Heart right ventricle (tissue), 16 donors: ENCODE results near the gene KLHL17. TPM values are rescaled to one million over a fixed set of nuclear protein-coding genes. Genes with fewer than 3 reads are reported as not detected.

Experiments
- ATAC-seq, 8 donors: fragments of 200-7000 bp; cut with Tn5 transposase; one replicate each; pipeline ENCODE4 v1.9.1; 2020; ENCODE audit warnings: mild to moderate bottlenecking in 8 of 8, moderate library complexity in 8 of 8, moderate number of reproducible peaks in 1 of 8
- DNase-seq, 2 donors: peaks; one replicate each; pipeline ENCODE4 v3.0.0-alpha.2; 2020
- H3K27ac ChIP-seq, 10 donors: fragments of 200-600 bp; sonication (generic) in 2 of 10; one replicate each; pipeline versions ENCODE4 v1.5.0 to v1.8.0; 2020 to 2022; ENCODE audit warnings: mild to moderate bottlenecking in 3 of 10
- H3K27me3 ChIP-seq, 7 donors: fragments of 200-600 bp; one replicate each; pipeline ENCODE4 v1.8.0; 2021 to 2022; ENCODE audit warnings: mild to moderate bottlenecking in 2 of 7
- H3K36me3 ChIP-seq, 9 donors: fragments of 200-600 bp; sonication (generic) in 1 of 9; one replicate each; pipeline versions ENCODE4 v1.5.0 to v1.8.0; 2020 to 2022; ENCODE audit warnings: mild to moderate bottlenecking in 2 of 9
- H3K4me1 ChIP-seq, 9 donors: fragments of 200-600 bp; sonication (generic) in 1 of 9; one replicate each; pipeline versions ENCODE4 v1.5.0 to v1.8.0; 2020 to 2022; ENCODE audit warnings: mild to moderate bottlenecking in 4 of 9
- H3K4me3 ChIP-seq, 10 donors: fragments of 200-600 bp; sonication (generic) in 2 of 10; one replicate each; pipeline versions ENCODE4 v1.5.0 to v1.8.0; 2020 to 2022; ENCODE audit warnings: mild to moderate bottlenecking in 7 of 10, moderate library complexity in 2 of 10
- H3K9me3 ChIP-seq, 11 donors: fragments of 200-600 bp in 10 of 11; sonication (generic) in 2 of 11; one replicate each; pipeline versions ENCODE4 v1.5.0 to v1.8.0; 2013 to 2022; ENCODE audit warnings: mild to moderate bottlenecking in 2 of 11, control low read depth in 1 of 11, moderate library complexity in 1 of 11
- WGBS, 2 donors: extraction: QIAGEN DNeasy Blood & Tissue Kit; methylation state at CpG; one replicate each; pipeline ENCODE4 v1.1.7; 2013; ENCODE audit warnings: inconsistent platforms in 1 of 2; 5-methylcytosine and 5-hydroxymethylcytosine counted together
- intact Hi-C, 10 donors: fragments of 100-400 bp; cut with DNase I; formaldehyde crosslinking; loops; one replicate each; pipeline versions ENCODE4 v1.11.1 to v1.14.2; 2022
- polyA plus RNA-seq, 2 donors: library from polyadenylated mRNA; stranded (reverse); fragments of 200-250 nt; gene quantifications; one replicate each; pipeline ENCODE4 v1.2.3, GENCODE V29; 2013
- total RNA-seq, 10 donors: library from RNA; stranded (reverse); fragmentation: NEBNext Ultra II Directional in 3 of 10; extraction: Animal tissue kit (Norgen Biotek cat#: 25700) in 3 of 10; gene quantifications; one replicate each; pipeline versions ENCODE4 v1.2.1 to v1.2.4, GENCODE V29; 2021 to 2023
- TF ChIP-seq, protein P1 (sequence below), 9 donors: fragments of 200-600 bp; sonication (generic) in 2 of 9; IDR thresholded peaks; one replicate each; pipeline versions ENCODE4 v1.5.0 to v1.8.0; 2021 to 2022; ENCODE audit warnings: antibody characterized with exemption in 9 of 9, mild to moderate bottlenecking in 5 of 9, moderate library complexity in 1 of 9
- donor health status: Arrhythmogenic right ventricular cardiomyopathy.
- donor health status: ischemic (EF 13 %, LVEDD 7.1; RV severe dilation, severe dysfunction).
- donor health status: healthy with polysubstance abuse.
- donor health status: DM: no; HTN: yes; CAD: no.
- donor health status: DM: no; HTN: no; CAD: no.
- donor health status: ischemic (EF 25% LVEDD 6.9; RV normal size, moderate dysfunction).
- donor health status: ischemic (EF 25% LVEDD 5.7; RV mildly dilated, moderate dysfunction).
- donor health status: healthy.
- donor health status: DM: yes; HTN: yes; CAD: no.
- donor health status: Ischemic cardiomyopathy.
- donor health status: ischemic (EF 35%, LVEDD 5.7; RV mildly dilated, moderate dysfunction).
- donor health status: nonischemic (EF 11% LVEDD 7.7; RV severe dilation, severe dysfunction).
- donor health status: DM: yes; HTN: yes; CAD: no.
- donor health status: PGD.
- donor health status: ischemic (EF 29% LVEDD 5.4; RV normal size, mild dysfunction).
- donor health status: nonischemic (EF 23%, LVEDD 6.1; RV moderate dilation, normal function).

Gene KLHL17
- total and polyA plus RNA-seq, 12 donors = 1.3 to 10.2 (median 3.7) TPM

DNA sequence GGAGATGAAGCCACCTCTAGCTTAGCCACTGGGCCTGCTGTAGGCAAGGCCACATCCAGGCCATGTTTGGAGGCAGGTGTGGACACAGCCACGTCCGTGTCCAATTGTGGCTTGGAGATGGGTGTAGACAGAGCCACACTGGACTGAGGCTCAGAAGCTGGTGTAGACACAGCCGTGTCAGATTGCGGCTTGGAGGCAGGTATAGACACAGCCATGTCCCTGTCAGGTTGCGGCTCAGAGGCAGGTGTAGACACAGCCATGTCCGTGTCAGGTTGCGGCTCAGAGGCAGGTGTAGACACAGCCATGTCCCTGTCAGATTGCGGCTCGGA is 19.3 kb downstream of the KLHL17 start:
- peaks cover 0 to 35% (median 17%) of the 10 kb centered on the region in 7 donors for H3K27me3 ChIP-seq
- TF ChIP-seq, protein P1, sequence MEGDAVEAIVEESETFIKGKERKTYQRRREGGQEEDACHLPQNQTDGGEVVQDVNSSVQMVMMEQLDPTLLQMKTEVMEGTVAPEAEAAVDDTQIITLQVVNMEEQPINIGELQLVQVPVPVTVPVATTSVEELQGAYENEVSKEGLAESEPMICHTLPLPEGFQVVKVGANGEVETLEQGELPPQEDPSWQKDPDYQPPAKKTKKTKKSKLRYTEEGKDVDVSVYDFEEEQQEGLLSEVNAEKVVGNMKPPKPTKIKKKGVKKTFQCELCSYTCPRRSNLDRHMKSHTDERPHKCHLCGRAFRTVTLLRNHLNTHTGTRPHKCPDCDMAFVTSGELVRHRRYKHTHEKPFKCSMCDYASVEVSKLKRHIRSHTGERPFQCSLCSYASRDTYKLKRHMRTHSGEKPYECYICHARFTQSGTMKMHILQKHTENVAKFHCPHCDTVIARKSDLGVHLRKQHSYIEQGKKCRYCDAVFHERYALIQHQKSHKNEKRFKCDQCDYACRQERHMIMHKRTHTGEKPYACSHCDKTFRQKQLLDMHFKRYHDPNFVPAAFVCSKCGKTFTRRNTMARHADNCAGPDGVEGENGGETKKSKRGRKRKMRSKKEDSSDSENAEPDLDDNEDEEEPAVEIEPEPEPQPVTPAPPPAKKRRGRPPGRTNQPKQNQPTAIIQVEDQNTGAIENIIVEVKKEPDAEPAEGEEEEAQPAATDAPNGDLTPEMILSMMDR (IDR thresholded peaks at IDR 0.05) = no peak

DNA sequence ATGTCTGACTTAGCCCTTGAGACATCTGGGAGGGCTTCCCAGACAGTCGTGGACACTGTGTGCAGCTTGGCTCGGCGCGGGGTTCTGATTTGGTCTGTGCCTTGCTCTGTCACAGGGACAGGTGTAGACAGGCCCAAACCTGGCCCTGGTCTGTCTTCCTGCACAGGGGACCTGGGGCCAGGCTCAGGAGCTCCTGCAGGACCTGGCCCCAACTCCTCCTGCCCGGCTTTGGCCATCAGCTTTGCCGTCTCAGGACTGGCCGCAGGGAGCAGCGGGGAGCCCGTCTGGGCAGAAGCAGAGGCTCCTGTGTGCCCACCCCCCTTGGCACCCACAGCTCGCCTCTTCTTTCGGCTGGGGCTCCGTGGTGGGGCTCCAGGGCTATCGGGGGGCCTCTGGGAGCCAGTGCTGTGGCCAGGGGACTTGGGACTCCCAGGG is 19.8 kb downstream of the KLHL17 start:
- Histone ChIP-seq H3K36me3 (peaks cover 0 to 4% (median 0%) of the 10 kb centered on the region in 9 donors), H3K27ac (peak overlapping the region; percentile 59 to 97 (median 96)), H3K9me3 (no peaks in the 10 kb centered on the region), H3K4me1 (peaks cover 0 to 60% (median 11%) of the 10 kb centered on the region in 9 donors), H3K27me3 (peaks cover 0 to 32% (median 13%) of the 10 kb centered on the region in 7 donors), H3K4me3 (peak overlapping the region; percentile 39 to 60 (median 57))
- TF ChIP-seq, protein P1 (IDR thresholded peaks at IDR 0.05) = no peak
- intact Hi-C loops = loop anchor here in 4 of 10 donors (5.0 kb wide), 2 partner anchors 82 to 87 kb away; no protein-coding TSS in a partner anchor
- 58 to 60% methylated on average over 13 of the region's 13 CpGs for WGBS, 2 donors
- DNase-seq (peak in 1 of 2 donors; percentile 29), ATAC-seq (peak in 4 of 8 donors; percentile 0 to 5 (median 2))

More for the DNA sequence above, 19.3 kb downstream of the KLHL17 start:
- Histone ChIP-seq H3K36me3 (peaks cover 0 to 4% (median 0%) of the 10 kb centered on the region in 9 donors), H3K4me1 (peaks cover 0 to 60% (median 11%) of the 10 kb centered on the region in 9 donors), H3K4me3 (peak overlapping the region; percentile 19 to 60 (median 57)), H3K9me3 (no peaks in the 10 kb centered on the region), H3K27ac (peak overlapping the region in 8 of 10 donors; percentile 26 to 97 (median 91))
- DNase-seq (no peak), ATAC-seq (no peak)
- WGBS, 2 donors = 76 to 93% methylated on average over 9 of the region's 9 CpGs
- intact Hi-C loops = loop anchor here in 4 of 10 donors (5.0 kb wide), 2 partner anchors 83 to 88 kb away; no protein-coding TSS in a partner anchor

DNA sequence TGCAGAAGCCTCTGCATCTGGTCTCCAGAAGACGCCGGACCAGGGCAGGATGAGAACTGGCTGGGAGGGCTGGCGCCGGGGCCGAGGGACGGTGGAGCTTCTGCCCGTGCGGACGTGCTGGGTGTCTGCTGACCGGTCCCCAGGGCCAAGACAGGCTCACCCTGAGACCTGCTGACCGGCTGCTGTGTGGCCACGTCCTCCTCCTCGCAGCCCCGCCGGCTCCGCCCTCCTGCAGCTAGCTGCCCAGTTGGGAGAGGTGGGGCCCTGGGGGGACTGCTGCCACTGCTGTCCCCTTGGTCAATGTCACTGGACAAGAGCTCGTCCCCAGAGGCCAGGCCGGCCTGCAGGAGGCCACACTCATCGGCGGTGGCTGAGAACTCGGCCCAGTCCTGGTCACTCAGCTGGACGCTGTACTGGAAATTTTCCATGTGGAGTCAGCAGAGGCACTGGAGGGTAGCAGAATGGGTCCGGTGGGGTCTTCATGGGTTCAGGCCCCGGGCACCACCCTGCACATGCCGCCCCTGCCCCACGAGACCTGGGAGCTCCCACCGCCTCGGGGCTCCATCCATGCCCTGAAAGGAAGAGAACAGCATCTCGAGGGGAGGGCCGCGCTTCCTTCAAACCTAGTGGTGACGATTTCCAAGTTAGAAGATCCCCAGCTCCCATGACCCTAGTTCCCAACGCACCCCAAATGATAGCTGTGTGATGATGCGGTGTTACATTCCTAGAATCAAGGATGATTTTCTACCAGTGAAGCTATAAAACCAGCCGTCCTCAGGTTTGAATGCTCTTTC is 20.4 kb downstream of the KLHL17 start:
- H3K27ac ChIP-seq = peak overlapping the region; percentile 83 to 97 (median 96)
- intact Hi-C loops = loop anchor here in 4 of 10 donors (5.0 kb wide), 2 partner anchors 82 to 87 kb away; no protein-coding TSS in a partner anchor
- H3K4me3 ChIP-seq = peak overlapping the region; percentile 39 to 60 (median 57)
- peaks cover 0 to 54% (median 9%) of the 10 kb centered on the region in 9 donors for H3K4me1 ChIP-seq
- DNase-seq = peak; percentile 80 to 85
- peak; percentile 48 to 79 (median 72) for ATAC-seq
- H3K9me3 ChIP-seq = no peaks in the 10 kb centered on the region
- TF ChIP-seq, protein P1 (IDR thresholded peaks at IDR 0.05) = peak in 2 of 9 donors; percentile 12 to 16
- WGBS, 2 donors = 41 to 44% methylated on average over 35 of the region's 35 CpGs
- H3K27me3 ChIP-seq = peaks cover 0 to 30% (median 7%) of the 10 kb centered on the region in 7 donors
- peaks cover 0 to 4% (median 0%) of the 10 kb centered on the region in 9 donors for H3K36me3 ChIP-seq

DNA sequence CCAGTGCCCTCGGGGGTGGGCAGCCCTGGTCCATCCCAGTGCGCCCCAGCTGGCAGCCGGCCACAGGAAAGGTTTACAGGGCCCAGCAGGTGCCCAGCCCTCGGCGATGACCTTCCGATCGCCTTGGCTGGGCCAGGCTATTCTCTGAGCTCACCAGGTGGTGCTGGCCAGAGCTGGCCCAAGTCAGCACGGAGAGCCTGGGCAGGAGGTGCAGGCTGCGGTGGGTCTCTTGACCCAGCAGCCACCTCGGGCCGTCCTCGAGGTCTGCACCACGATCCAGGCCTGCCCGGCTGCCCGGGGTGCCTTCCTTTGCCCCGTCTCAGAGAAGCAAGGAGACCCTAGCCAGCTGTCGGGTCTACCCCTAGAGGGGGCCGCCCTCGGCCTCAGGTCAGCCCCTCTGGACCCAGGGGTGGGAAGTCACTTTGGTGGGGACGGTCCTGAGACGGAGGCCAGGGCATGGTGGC is 21.1 kb downstream of the KLHL17 start:
- TF ChIP-seq, protein P1 (IDR thresholded peaks at IDR 0.05) = no peak
- peak in 7 of 8 donors; percentile 1 to 42 (median 6) for ATAC-seq
- Histone ChIP-seq H3K27me3 (peaks cover 0 to 25% (median 7%) of the 10 kb centered on the region in 7 donors), H3K4me1 (peaks cover 0 to 47% (median 3%) of the 10 kb centered on the region in 9 donors), H3K4me3 (peak overlapping the region; percentile 37 to 60 (median 57)), H3K27ac (peak overlapping the region; percentile 83 to 97 (median 96)), H3K36me3 (peaks cover 0 to 4% (median 0%) of the 10 kb centered on the region in 9 donors), H3K9me3 (no peaks in the 10 kb centered on the region)
- DNase-seq = peak in 1 of 2 donors; percentile 32
- intact Hi-C loops = loop anchor here in 4 of 10 donors (5.0 kb wide), 2 partner anchors 81 to 86 kb away; no protein-coding TSS in a partner anchor
- WGBS, 2 donors = 56 to 60% methylated on average over 21 of the region's 21 CpGs
